SU-DHL-6 (cell line): ENCODE measurements around the gene ADPRHL1.

Experiments used
- H2AFZ ChIP-seq: fragments of 200-600 bp; sonication (generic); 2 replicates; pipeline ENCODE4 v1.6.1; 2014; ENCODE audit warnings: low read depth, mild to moderate bottlenecking, moderate library complexity, mixed read lengths, antibody characterized with exemption, low read length; ENCODE audit not compliant: severe bottlenecking
- H3F3A ChIP-seq: fragments of 200-600 bp; shearing (Covaris generic); 2 replicates; pipeline ENCODE4 v1.6.0; 2016; ENCODE audit warnings: antibody characterized with exemption, mild to moderate bottlenecking; ENCODE audit not compliant: insufficient read depth
- H3K27ac ChIP-seq: fragments of 200-600 bp; sonication (generic); 2 replicates; pipeline ENCODE4 v1.5.1; 2016; ENCODE audit warnings: low read depth, mild to moderate bottlenecking, low read length, moderate library complexity, mixed read lengths
- H3K27me3 ChIP-seq: fragments of 200-600 bp; sonication (generic), shearing (Covaris generic); 2 replicates; pipeline ENCODE4 v1.6.0; 2014; ENCODE audit warnings: mild to moderate bottlenecking, low read length
- H3K36me3 ChIP-seq: fragments of 200-600 bp; sonication (generic); 2 replicates; pipeline ENCODE4 v1.6.1; 2014; ENCODE audit warnings: mild to moderate bottlenecking, low read length, mixed read lengths
- H3K4me2 ChIP-seq: fragments of 300-600, 200-600 bp; shearing (Covaris generic), sonication (generic); 2 replicates; pipeline ENCODE4 v1.6.0; 2014; ENCODE audit warnings: low read length, low read depth, mild to moderate bottlenecking; ENCODE audit not compliant: poor library complexity, severe bottlenecking
- H3K4me3 ChIP-seq: fragments of 200-600 bp; sonication (generic); 2 replicates; pipeline ENCODE4 v1.5.1; 2014; ENCODE audit warnings: antibody characterized with exemption, low read length, mild to moderate bottlenecking, mixed read lengths; ENCODE audit not compliant: insufficient read depth, poor library complexity, severe bottlenecking
- H3K79me2 ChIP-seq: fragments of 200-600 bp; sonication (generic); 2 replicates; pipeline ENCODE4 v1.6.1; 2014; ENCODE audit warnings: mild to moderate bottlenecking, low read length, moderate library complexity; ENCODE audit not compliant: insufficient read depth
- H3K9ac ChIP-seq: fragments of 200-600 bp; sonication (generic); 2 replicates; pipeline ENCODE4 v1.7.0; 2014; ENCODE audit warnings: mild to moderate bottlenecking, low read length
- H3K9me2 ChIP-seq: fragments of 200-600 bp; sonication (generic); replicated peaks from 2 replicates; pipeline ENCODE4 v1.6.1; 2014; ENCODE audit warnings: low read length; ENCODE audit not compliant: insufficient read depth
- H3K9me3 ChIP-seq: fragments of 200-600 bp; sonication (generic); 2 replicates; pipeline ENCODE4 v1.6.1; 2014; ENCODE audit warnings: low read length, mixed read lengths; ENCODE audit not compliant: insufficient read depth
- H4K20me1 ChIP-seq: fragments of 200-600 bp; sonication (generic); 2 replicates; pipeline ENCODE4 v1.6.1; 2014; ENCODE audit warnings: low read depth, mild to moderate bottlenecking, antibody characterized with exemption, low read length, moderate library complexity, mixed read lengths
- EZH2phosphoT487 ChIP-seq: fragments of 200-600 bp; sonication (generic), shearing (Covaris generic); conservative IDR thresholded peaks from 2 replicates; pipeline ENCODE4 v1.6.1; 2018; ENCODE audit warnings: mild to moderate bottlenecking, antibody characterized with exemption, low read length, moderate library complexity, mixed read lengths
- TF ChIP-seq, protein P1 (sequence below): fragments of 200-600 bp; sonication (generic); IDR thresholded peaks from one replicate; pipeline ENCODE4 v1.5.1; 2017; ENCODE audit warnings: antibody characterized with exemption, mild to moderate bottlenecking, low read length, moderate library complexity; ENCODE audit not compliant: insufficient read depth, poor library complexity, severe bottlenecking

ADPRHL1 gene

DNA sequence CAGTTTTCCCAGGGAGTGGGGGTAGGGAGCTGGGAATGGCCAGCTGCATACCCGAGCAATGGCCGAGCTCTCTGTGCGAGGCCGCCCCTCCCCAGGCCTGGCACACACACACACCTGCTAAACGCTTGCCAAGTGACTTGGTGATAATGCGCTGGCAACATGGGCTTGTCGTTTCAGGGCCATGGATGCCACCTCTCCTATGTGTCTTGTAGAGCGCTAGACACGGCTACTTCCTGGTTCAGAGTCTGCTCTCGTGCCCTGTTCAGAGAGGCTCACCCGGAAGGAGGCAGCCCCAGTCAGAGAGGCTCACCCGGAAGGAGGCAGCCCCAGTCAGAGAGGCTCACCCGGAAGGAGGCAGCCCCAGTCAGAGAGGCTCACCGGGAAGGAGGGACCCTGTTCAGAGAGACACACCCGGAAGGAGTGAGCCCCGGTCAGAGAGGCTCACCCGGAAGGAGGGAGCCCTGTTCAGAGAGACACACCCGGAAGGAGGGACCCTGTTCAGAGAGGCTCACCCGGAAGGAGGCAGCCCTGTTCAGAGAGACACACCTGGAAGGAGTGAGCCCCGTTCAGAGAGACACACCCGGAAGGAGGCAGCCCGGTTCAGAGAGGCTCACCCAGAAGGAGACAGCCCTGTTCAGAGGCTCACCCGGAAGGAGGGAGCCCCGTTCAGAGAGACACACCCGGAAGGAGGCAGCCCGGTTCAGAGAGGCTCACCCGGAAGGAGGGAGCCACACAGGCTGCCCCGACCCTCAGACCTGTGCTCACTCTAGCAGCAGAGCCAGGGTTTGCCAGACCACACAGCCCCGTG, 4.2 kb downstream of the ADPRHL1 start:
- H2AFZ ChIP-seq, result no peak overlapping the region

DNA sequence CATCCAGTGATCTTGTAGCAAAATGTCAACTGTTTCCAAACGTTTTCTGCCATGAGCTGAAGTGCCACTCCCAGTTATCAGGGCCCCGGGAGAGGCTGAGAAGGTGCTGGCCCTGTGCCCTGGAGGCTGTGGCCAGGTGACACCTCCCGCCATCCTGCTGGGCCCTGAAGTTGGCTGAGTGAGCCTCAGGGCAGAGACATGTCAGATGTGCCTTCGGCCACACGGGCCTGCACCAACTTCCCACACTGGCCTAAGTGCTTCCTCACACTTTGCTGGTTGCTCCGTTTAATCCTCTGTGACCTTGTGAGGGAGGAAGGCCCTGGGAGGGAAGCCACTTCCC, 4.8 kb downstream of the ADPRHL1 start:
- Histone ChIP-seq H3K9me3 (no peaks in the 10 kb centered on the region), H4K20me1 (no peaks in the 10 kb centered on the region), H2AFZ (no peak overlapping the region), H3K4me2 (peak overlapping the region; percentile 91), H3F3A (peaks cover 19% of the 10 kb centered on the region), H3K27ac (peak overlapping the region; percentile 93), H3K79me2 (peaks cover 8% of the 10 kb centered on the region; the same call in 1 of the 2 replicates), H3K4me3 (peak overlapping the region; percentile 79), H3K9ac (peak overlapping the region; percentile 90), H3K27me3 (no peaks in the 10 kb centered on the region), H3K9me2 (no peaks in the 10 kb centered on the region), H3K36me3 (0 out of 2 replicates have a peak, but pooled peaks cover 3% of the 10 kb centered on the region)
- TF ChIP-seq EZH2phosphoT487, result no peak
- TF ChIP-seq, protein P1, sequence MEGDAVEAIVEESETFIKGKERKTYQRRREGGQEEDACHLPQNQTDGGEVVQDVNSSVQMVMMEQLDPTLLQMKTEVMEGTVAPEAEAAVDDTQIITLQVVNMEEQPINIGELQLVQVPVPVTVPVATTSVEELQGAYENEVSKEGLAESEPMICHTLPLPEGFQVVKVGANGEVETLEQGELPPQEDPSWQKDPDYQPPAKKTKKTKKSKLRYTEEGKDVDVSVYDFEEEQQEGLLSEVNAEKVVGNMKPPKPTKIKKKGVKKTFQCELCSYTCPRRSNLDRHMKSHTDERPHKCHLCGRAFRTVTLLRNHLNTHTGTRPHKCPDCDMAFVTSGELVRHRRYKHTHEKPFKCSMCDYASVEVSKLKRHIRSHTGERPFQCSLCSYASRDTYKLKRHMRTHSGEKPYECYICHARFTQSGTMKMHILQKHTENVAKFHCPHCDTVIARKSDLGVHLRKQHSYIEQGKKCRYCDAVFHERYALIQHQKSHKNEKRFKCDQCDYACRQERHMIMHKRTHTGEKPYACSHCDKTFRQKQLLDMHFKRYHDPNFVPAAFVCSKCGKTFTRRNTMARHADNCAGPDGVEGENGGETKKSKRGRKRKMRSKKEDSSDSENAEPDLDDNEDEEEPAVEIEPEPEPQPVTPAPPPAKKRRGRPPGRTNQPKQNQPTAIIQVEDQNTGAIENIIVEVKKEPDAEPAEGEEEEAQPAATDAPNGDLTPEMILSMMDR, result no peak

More for the DNA sequence above, 4.2 kb downstream of the ADPRHL1 start:
- no peaks in the 10 kb centered on the region for H4K20me1 ChIP-seq
- H3F3A ChIP-seq, result peaks cover 19% of the 10 kb centered on the region
- no peaks in the 10 kb centered on the region for H3K9me2 ChIP-seq
- H3K79me2 ChIP-seq, result peaks cover 8% of the 10 kb centered on the region; the same call in 1 of the 2 replicates
- H3K9ac ChIP-seq, result peak overlapping the region; percentile 90
- peak overlapping the region; percentile 79 for H3K4me3 ChIP-seq
- no peaks in the 10 kb centered on the region for H3K9me3 ChIP-seq
- H3K27ac ChIP-seq, result peak overlapping the region; percentile 93
- TF ChIP-seq EZH2phosphoT487, result no peak
- TF ChIP-seq, protein P1, result no peak
- H3K27me3 ChIP-seq, result no peaks in the 10 kb centered on the region
- H3K36me3 ChIP-seq, result 0 out of 2 replicates have a peak, but pooled peaks cover 3% of the 10 kb centered on the region
- H3K4me2 ChIP-seq, result peak overlapping the region; percentile 91

GRCh38 chr13:113447596-113447995, 5.7 kb downstream of the ADPRHL1 start:
- Histone ChIP-seq H3K27me3 (no peaks in the 10 kb centered on the region), H3K9ac (peak overlapping the region; percentile 90), H3K4me3 (peak overlapping the region; percentile 79), H3K36me3 (0 out of 2 replicates have a peak, but pooled peaks cover 3% of the 10 kb centered on the region), H3F3A (peaks cover 24% of the 10 kb centered on the region), H2AFZ (no peak overlapping the region), H4K20me1 (no peaks in the 10 kb centered on the region), H3K4me2 (peak overlapping the region; percentile 91), H3K27ac (peak overlapping the region; percentile 93), H3K9me3 (no peaks in the 10 kb centered on the region), H3K9me2 (no peaks in the 10 kb centered on the region), H3K79me2 (peaks cover 8% of the 10 kb centered on the region; the same call in 1 of the 2 replicates)
- TF ChIP-seq, protein P1, result no peak
- no peak for TF ChIP-seq EZH2phosphoT487
